Measurements from ENCODE around the gene ASIC4. TPM values are rescaled to one million over a fixed set of nuclear protein-coding genes. Genes with fewer than 3 reads are reported as not detected.

The ASIC4 gene
- total RNA-seq, 1 donor from 2014 or later, result not detected

DNA sequence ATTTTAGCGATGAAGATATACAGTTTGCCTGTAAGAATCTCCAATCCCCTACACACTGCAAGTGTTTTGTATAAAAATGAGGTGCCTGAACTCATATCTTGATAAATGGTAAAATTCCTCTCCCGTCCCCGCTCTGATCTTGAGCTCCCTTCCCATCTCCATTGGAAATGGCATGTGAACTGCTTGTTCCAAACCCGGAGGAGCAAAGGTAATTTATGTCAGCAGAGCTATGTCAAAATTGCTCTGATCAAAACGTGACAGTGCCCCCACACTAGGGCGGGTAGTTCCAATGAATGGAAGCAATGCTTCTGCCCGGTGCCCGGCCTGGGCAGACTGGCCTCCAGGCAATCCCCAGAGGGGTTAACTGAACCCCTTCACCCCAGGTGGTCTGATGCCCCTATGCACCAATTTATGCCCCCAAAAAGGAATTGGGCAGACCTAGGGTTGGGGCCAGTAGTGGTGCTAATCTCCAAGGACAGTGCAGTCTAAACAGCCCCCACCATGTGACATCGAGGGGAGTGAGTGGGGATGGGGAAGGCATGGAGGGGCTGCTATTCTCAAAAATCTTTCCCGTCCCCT, 19.2 kb upstream of the ASIC4 start:
- no peak for DNase-seq (ENCODE audit: extremely low spot score in 2 of 2)
- H3K36me3 ChIP-seq, result no peaks in the 10 kb centered on the region
- H3K4me3 ChIP-seq, result no peak overlapping the region
- TF ChIP-seq POLR2A (IDR thresholded peaks at IDR 0.05) (no peak), POLR2AphosphoS5 (IDR thresholded peaks at IDR 0.05; ENCODE audit: insufficient read depth in 1 of 2, low read depth in 1 of 2) (no peak)
- TF ChIP-seq, protein P1, sequence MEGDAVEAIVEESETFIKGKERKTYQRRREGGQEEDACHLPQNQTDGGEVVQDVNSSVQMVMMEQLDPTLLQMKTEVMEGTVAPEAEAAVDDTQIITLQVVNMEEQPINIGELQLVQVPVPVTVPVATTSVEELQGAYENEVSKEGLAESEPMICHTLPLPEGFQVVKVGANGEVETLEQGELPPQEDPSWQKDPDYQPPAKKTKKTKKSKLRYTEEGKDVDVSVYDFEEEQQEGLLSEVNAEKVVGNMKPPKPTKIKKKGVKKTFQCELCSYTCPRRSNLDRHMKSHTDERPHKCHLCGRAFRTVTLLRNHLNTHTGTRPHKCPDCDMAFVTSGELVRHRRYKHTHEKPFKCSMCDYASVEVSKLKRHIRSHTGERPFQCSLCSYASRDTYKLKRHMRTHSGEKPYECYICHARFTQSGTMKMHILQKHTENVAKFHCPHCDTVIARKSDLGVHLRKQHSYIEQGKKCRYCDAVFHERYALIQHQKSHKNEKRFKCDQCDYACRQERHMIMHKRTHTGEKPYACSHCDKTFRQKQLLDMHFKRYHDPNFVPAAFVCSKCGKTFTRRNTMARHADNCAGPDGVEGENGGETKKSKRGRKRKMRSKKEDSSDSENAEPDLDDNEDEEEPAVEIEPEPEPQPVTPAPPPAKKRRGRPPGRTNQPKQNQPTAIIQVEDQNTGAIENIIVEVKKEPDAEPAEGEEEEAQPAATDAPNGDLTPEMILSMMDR (IDR thresholded peaks at IDR 0.05), result no peak
- H3K9me3 ChIP-seq, result no peaks in the 10 kb centered on the region
- peaks cover 26% of the 10 kb centered on the region for H3K4me1 ChIP-seq
- intact Hi-C loops (cut with DNase I), result loop anchor here (5.0 kb wide), 1 partner anchor 147 kb away; no protein-coding TSS in a partner anchor
- H3K27ac ChIP-seq, result no peak overlapping the region
- no peaks in the 10 kb centered on the region for H3K27me3 ChIP-seq

DNA sequence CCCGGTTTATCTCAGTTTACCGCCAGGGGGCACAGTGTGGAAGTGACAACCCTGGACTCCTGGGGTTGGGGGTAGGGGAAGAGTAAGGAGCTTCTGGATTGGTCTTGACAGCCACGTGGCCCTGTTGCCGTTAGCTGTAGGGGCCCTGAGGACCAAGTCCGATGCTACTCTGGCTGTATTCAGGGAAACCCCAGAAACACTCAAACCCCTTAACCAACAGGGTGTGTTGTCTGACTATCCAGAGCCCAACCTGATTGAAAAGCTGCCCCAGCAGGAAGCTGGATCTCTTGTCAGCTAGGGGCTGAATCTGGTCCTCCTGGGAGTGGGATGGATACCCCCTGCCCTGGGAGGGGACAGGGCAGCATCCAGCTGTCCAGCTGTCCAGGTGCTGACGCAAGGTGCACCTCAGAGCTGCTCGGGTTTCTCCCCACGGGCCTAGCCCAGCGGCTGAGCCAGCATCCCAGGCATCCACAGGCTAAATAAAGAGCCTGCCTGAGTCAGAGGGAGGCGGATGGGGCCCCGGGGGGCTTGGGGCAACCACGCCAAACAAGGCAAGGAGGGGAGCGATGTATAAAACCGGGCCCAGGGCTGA, 18.7 kb upstream of the ASIC4 start:
- H3K27ac ChIP-seq, result peak overlapping the region; percentile 95
- H3K4me1 ChIP-seq, result peaks cover 30% of the 10 kb centered on the region
- TF ChIP-seq, protein P1 (IDR thresholded peaks at IDR 0.05), result peak in 2 of 3 experiments; percentile 26 to 41
- TF ChIP-seq POLR2AphosphoS5 (IDR thresholded peaks at IDR 0.05; ENCODE audit: insufficient read depth in 1 of 2, low read depth in 1 of 2), result no peak
- no peaks in the 10 kb centered on the region for H3K36me3 ChIP-seq
- intact Hi-C loops (cut with DNase I), result loop anchor here (5.0 kb wide), 1 partner anchor 147 kb away; no protein-coding TSS in a partner anchor
- no peak for DNase-seq (ENCODE audit: extremely low spot score in 2 of 2)
- H3K4me3 ChIP-seq, result no peak overlapping the region
- H3K27me3 ChIP-seq, result no peaks in the 10 kb centered on the region
- H3K9me3 ChIP-seq, result no peaks in the 10 kb centered on the region

DNA sequence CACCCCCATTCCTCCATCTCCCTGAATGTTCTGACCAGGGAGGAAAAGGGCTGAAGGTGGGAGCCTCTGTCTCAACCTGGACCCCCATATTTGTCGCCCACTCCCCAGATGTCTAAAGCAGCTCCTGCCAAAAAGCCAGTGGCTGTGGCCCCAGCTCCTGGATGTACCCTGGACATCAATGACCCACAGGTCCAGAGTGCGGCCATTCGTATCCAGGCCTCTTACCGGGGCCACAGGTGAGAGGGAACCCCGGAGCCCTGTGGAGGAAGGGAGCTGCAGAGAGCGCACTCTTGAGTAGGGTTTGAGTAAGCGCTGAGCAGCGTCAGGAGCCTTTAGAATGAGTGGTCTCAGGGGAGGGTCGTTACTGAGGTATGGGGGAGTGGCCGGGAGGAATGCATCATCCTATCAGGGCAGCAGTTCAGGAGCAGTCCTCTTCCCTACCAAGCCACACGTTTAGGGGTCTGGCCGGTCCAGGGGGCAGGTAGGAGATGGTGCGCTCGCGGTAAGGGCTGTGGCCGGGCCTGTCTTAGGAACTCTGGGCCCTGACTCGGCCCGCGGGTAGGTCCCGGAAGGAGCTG, 17.9 kb upstream of the ASIC4 start:
- Histone ChIP-seq H3K27ac (peak overlapping the region; percentile 95), H3K4me3 (peak overlapping the region; percentile 71 to 84), H3K36me3 (no peaks in the 10 kb centered on the region), H3K27me3 (no peaks in the 10 kb centered on the region), H3K4me1 (peaks cover 30% of the 10 kb centered on the region), H3K9me3 (no peaks in the 10 kb centered on the region)
- TF ChIP-seq POLR2A (IDR thresholded peaks at IDR 0.05) (no peak), POLR2AphosphoS5 (IDR thresholded peaks at IDR 0.05; ENCODE audit: insufficient read depth in 1 of 2, low read depth in 1 of 2) (no peak)
- TF ChIP-seq, protein P1 (IDR thresholded peaks at IDR 0.05), result no peak
- DNase-seq (ENCODE audit: extremely low spot score in 2 of 2), result no peak
- intact Hi-C loops (cut with DNase I), result loop anchor here (5.0 kb wide), 1 partner anchor 146 kb away; no protein-coding TSS in a partner anchor

GRCh38 chr2:219496825-219497494, 17.3 kb upstream of the ASIC4 start:
- intact Hi-C loops (cut with DNase I), result loop anchor here (5.0 kb wide), 1 partner anchor 145 kb away; no protein-coding TSS in a partner anchor

More at GRCh38 chr2:219496825-219497494, 17.3 kb upstream of the ASIC4 start:
- H3K4me3 ChIP-seq, result peak overlapping the region; percentile 71 to 84
- H3K27ac ChIP-seq, result peak overlapping the region; percentile 95
- H3K36me3 ChIP-seq, result no peaks in the 10 kb centered on the region
- H3K4me1 ChIP-seq, result peaks cover 35% of the 10 kb centered on the region
- TF ChIP-seq POLR2A (IDR thresholded peaks at IDR 0.05) (no peak), POLR2AphosphoS5 (IDR thresholded peaks at IDR 0.05; ENCODE audit: insufficient read depth in 1 of 2, low read depth in 1 of 2) (no peak)
- TF ChIP-seq, protein P1 (IDR thresholded peaks at IDR 0.05), result no peak
- H3K27me3 ChIP-seq, result no peaks in the 10 kb centered on the region
- no peak for DNase-seq (ENCODE audit: extremely low spot score in 2 of 2)
- no peaks in the 10 kb centered on the region for H3K9me3 ChIP-seq
